HG03045 (cell line): Measurements from ENCODE around the gene SMIM10L1.

ENCODE experiments used
- ATAC-seq: cut with Tn5 transposase; IDR thresholded peaks from one replicate; pipeline ENCODE4 v1.9.1; 2021; ENCODE audit warnings: mild to moderate bottlenecking, moderate library complexity; ENCODE audit not compliant: unreplicated experiment

SMIM10L1 gene

GRCh38 chr12:11171145-11171968 lies at the start of gene SMIM10L1:
SMIM10L1 (plus strand) TSS chr12:11171194; CDS start chr12:11171357, 163 bp downstream.
- ATAC-seq, result peak; percentile 98

DNA sequence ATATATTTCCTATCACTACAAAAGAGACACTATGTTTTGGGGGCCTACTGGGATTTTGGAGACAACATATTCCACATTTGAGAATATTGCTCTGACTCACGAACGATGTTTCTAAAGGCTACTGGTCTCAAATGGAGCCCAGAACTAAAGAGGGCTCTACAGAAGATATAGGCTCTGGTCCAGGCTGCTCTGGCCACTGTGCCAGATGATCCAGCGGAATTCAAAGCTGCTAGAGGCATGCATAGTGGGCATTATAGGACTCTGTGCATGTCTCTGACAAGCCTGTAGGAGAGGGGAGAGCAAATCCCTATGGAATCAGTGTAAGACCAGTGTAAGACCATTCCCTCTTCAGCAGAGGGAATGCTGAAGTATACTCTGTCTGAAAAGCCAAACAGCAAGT lies 40.6 kb upstream of the SMIM10L1 start:
- no peak for ATAC-seq

- ATAC-seq, result no peak
Measured at GRCh38 chr12:11130999-11131398, 40.0 kb upstream of the SMIM10L1 start.

DNA sequence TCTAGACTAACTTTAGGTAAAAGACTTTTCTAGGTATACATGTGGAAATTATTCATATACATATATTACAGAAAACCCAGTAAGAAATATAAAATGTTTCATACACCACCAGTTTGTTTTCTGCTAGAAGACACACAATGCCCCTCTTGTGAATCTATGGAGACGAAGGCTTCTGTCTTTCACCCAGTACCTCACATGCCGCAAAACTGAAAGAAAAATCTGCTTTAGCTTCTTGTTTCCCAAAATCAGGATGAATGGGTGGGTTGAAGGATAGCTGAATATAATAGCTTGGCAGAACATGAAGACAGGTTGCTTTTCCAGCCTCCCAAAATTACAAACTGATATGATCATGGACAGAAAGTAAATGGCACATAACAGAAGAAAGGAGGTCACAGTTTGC lies 37.8 kb upstream of the SMIM10L1 start:
- ATAC-seq, result no peak

DNA sequence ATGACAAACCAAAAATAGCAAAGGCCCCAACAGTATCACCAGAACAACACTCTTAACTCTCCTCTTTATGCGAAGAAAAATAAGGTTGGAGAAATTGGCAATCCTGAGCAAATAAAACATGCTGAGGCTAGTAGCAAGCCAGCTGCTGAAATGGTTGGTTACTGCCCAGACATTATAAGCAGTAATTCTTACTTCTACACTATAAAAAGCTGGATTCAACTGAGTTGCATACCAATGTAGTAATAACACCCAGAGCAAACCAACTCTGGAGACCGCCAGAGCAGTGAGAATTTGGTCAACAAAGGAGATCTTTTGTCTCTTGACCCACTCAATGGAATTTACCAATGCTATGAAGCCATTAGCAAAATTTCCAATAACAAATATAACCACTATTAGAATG lies 37.2 kb upstream of the SMIM10L1 start:
- no peak for ATAC-seq

DNA sequence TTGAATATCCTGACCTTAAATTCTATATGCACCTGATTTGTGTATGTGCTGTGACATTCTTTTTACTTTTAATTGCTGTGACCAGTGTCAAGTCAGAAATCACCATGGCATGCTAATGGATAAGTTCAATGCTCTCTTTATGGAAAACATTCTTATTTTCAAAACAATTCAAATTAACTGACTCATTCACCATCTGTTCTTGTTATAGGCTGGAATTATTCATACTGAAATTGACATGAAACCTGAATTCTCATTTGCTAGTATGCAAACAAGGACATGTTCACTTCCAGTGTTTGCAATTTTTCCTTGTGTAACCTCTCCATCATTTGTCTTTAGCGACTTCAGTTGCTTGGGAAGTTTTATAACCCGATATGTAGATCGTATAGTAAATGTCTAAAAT lies 36.7 kb upstream of the SMIM10L1 start, which contains the start of gene TAS2R30:
TAS2R30 (minus strand) TSS at position 340 of the 400 bp plus-strand sequence. CDS start 400 bp downstream, outside the sequence.
- no peak for ATAC-seq

DNA sequence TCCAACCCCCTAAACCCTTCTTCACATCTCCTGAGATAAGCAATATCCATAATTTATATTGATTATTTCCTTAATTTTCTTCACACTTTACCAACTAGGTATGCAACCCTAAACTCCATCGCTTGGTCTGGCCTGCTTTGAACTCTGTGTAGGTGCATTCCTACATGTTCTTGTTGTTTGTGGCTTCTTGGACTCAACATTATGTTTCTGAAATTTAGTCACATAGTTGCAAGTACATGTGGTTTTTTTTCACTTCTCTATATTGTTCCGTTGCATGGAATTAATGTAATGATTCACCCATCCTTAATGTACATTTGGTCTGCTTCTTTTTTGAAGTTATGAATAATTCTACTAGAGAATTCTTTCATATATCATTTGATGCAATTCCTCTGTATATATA lies 34.9 kb upstream of the SMIM10L1 start:
- no peak for ATAC-seq

- ATAC-seq, result no peak
Measured at GRCh38 chr12:11143352-11143751, 27.6 kb upstream of the SMIM10L1 start.

GRCh38 chr12:11144297-11144696 lies 26.7 kb upstream of the SMIM10L1 start:
- no peak for ATAC-seq

DNA sequence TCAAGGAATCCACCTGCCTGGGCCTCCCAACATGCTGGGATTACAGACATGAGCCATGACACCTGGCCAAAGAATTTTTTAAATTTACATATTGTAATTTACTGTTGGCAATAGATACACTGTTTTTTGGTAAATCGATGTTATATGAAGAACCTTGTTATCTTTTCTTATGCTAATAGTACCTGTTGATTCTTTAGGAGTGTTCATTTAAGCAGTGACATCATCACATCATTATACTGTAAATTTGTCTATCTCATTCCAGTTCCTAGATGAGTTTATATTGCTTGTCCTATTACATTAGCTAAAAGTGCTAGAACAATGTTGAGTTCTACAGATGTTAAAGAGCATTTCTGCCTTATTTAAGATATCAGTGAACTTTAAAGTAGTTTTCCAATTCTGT lies 23.6 kb upstream of the SMIM10L1 start:
- ATAC-seq, result no peak

GRCh38 chr12:11150832-11151231 lies 20.2 kb upstream of the SMIM10L1 start:
- no peak for ATAC-seq

DNA sequence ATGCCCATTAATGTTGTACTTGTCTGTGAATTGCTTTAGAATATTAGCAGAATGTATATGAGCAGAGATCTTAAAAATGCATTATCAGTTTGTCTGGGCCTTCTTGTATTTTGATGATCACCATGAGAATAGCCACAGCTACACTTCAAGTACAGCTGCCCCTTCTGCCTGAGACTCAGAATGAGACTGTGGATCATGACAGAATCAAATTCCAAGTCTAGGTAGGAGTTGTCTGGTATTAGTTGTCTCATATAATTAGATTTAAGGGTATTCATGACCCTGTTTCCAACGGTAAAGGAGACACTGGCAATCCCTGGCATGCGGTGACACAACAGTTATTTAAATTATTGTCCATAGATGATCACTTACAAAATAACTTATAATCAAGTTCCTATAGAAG lies 18.3 kb upstream of the SMIM10L1 start:
- no peak for ATAC-seq

- no peak for ATAC-seq
Measured at GRCh38 chr12:11154400-11154925, 16.5 kb upstream of the SMIM10L1 start.

GRCh38 chr12:11158885-11159444 lies 12.0 kb upstream of the SMIM10L1 start:
- no peak for ATAC-seq

DNA sequence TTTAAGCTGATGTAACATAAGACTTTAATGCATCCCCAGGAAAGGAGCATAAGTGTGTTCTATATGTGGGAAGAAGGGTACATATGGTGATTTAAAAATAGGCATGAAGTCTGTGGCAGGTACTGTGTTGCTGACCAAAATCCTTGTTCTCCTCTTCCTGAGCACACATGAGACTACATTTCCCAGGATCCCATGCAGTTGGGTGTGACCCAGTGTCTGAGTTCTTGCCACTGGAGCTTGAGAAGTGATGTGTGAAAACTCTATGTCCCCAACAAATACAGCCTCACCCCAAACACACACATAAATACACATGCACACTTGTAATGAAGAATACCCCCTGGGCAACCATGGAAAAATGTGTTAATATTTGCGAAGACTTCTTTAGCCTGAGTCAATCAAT lies 8.5 kb upstream of the SMIM10L1 start:
- ATAC-seq, result no peak

DNA sequence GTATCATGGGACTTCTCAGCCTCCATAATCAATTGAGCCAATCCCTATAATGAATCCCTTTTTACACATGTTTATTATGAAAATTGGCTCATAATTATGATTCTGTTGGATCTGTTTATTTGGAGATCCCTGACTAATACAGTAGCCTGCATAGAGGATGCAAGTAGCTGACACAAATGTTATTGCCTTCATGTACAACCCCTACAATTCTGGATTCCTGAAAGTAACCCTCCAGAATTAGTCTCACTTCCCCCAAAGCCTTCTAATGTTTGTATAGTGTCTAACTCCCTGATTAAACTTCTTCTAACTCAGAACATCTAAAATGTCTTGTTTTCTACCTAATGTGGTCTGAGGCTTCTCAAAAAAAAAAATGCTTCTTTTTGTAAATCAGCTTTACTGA lies 6.6 kb upstream of the SMIM10L1 start:
- no peak for ATAC-seq

DNA sequence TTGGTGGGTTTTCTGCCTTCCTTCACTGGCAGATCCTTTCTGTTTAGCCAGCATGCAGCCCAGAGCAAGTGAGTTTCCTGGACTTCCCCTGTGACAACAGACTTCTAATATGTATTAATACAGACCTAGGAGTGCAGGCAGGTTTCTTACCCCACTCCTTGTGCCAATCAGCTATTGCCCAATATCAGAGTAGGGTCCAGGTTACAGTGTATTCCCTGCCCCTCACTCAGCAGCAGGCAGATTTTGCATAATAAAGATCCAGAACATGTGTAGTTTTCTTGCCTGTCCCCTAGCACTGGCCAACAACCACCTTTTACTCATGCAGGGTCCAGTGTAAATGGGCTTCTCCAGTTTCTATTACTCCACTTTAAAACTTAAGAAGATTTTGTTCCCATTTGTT lies 4.7 kb upstream of the SMIM10L1 start:
- ATAC-seq, result no peak

- no peak for ATAC-seq
Measured at GRCh38 chr12:11170810-11171144, 217 bp upstream of the SMIM10L1 start.

DNA sequence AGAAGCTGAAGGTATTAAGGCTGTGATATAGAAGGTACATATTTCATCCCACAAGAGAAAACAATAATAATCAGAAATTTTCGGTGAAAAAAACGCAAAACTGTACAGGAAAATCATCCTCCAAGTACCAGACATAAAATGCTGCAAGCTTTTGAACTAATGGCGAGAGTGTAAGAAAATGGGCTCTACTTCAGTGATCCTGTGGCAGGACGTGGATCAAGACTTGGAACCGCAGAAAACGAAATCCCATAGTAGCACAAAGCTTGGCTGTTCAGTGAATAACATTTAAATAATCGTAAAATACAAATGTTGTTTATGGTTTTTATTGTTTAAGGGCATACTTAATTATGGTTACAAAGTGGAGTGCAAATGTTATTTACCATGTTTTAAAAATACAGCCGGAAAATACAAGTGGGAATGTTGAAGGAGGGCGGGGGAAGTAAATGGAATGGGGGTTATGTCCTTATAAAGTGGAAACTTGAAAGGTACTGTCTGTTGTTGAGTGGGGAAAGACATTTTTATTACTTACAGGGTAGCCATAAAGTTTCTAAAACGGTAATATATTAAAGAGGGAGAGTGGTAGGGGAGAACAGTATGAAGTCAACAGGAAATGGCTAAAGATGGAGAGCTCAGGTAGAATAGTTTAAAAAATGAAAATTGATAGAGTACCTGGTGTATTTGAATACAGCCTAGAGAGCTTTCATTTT lies 1.1 kb downstream of the SMIM10L1 start:
- no peak for ATAC-seq

- ATAC-seq, result no peak
Measured at GRCh38 chr12:11174022-11174421, 3.0 kb downstream of the SMIM10L1 start.

DNA sequence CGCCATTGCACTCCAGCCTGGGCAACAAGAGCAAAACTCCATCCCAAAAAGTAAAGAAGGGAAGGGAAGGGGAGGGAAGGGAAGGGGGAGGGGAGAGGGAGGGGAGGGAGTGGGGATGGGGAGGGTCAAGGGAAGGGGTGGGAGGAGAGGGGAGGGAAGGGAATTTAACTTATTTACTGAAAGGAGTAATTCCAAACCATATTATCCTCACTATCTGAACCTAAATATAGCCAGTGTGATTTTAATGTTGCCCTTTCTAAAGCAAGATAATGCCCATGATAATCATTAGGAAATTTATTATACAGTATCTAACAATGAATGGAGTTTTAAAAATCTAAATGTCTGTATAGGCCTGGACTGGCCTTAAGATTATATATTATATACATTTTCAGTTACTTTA lies 7.3 kb downstream of the SMIM10L1 start:
- no peak for ATAC-seq

- ATAC-seq, result no peak
Measured at GRCh38 chr12:11182529-11182928, 11.5 kb downstream of the SMIM10L1 start.
